HG02852 (cell line): ENCODE results near the gene LRRTM4.

ENCODE experiments used
- ATAC-seq: cut with Tn5 transposase; IDR thresholded peaks from one replicate; pipeline ENCODE4 v1.9.1; 2021; ENCODE audit warnings: mild to moderate bottlenecking, moderate library complexity; ENCODE audit not compliant: unreplicated experiment

LRRTM4 gene

DNA sequence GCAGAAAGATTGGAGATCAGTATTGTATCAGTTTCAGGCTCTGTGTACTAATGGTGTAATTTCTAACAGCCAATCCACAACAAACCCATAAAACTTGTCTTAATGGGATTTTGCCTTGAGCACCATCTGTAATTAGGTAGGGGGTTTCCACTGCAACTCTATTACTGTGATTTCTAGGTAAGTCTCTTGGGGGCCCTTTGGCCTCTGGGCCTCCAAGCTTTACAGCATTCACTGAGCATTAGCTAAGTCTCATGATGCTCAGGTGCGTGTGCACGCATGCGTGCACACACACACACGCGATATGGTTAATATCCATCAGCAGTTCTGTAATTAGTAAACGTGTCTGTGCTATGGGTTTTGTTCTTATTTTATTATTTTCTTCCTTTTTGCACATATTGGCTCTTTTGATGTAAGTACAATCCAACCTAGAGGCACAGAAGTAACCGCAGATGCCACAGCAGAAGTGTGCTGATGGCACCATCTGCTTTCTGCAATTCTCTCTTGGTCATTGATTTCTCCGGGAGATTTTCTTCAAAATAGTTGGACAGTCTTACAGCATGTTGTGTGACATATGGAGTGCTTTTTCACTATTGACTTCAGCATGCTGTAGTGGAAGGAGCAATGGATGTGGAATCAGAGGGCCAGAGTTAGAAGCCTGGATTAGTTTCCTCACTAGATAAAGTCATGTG is 592.0 kb downstream of the LRRTM4 start:
- ATAC-seq: no peak

DNA sequence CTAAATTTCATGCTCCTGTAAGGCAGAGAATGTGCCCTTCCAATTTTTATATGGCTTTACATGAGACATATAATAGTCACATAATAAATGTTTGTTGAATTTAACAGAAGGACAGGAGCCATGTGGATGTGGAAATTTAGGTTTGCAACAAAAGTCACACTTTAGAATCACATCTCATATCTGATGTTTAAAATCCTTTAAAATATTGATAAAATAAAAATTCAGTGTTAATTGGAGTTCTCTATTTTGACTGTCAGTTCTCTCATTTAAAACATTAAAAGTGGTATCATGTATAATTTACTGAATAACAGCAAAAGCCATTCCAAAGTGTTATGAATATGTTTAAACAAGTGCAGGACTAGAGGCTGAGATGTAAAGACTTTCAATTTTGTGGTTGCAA is 594.1 kb downstream of the LRRTM4 start:
- no peak for ATAC-seq

DNA sequence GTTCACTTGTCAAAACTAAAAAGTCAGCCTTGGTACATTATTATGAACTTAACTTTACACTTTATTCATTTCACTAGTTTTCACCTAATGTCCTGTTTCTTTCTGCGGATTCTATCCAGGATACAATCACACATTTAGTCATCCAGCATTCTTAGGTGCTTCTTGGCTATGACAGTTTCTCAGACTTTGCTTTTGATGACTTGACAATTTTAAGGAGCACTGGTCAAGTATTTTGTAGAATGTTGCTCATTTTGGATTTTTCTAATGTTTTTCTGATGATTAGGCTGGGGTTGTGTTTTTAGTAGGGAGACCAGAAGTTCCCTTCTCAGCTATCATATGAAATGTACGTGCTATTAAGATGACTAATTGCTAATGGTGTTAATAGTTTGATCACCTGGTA is 601.2 kb downstream of the LRRTM4 start:
- ATAC-seq: no peak

DNA sequence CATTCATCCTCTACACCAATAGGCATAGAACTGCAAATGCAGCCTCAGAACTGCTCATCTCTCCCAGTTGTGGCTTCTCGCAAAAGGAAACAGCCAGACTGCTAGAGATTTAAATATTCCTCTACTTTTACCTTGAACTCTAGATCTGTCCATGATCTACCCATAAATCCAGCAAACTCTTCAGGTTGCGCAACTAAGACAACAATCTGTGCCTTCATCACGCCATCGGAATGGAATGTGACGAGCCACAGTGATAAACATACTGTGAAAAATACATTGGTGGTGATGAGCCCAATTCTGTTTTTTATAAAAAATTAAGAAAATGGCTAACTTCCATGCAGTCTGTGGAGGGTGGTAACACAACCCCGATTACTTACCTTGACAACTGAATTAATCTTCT is 626.7 kb downstream of the LRRTM4 start:
- no peak for ATAC-seq

DNA sequence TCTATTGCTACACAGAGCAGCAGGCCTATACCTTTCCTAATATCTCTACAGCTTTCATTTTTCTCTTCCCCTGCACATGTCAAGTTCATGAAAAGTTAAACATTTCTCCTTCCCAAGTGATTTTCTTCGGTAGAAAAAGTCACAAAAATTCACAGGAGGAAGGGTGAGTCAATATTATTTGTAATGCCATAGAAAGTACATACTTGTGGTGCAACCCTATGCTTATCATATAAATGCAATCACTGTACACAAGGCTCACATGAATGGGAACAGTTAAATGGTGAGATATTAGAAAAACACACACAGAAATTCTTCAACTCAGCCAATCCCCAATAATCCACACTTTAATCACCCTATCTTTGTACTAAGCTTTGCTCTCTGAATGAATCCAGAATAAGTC is 651.6 kb downstream of the LRRTM4 start:
- ATAC-seq: no peak

- no peak for ATAC-seq
Measured at GRCh38 chr2:76870011-76870410, 652.2 kb downstream of the LRRTM4 start.

GRCh38 chr2:76867854-76868253 is 654.3 kb downstream of the LRRTM4 start:
- ATAC-seq: no peak

DNA sequence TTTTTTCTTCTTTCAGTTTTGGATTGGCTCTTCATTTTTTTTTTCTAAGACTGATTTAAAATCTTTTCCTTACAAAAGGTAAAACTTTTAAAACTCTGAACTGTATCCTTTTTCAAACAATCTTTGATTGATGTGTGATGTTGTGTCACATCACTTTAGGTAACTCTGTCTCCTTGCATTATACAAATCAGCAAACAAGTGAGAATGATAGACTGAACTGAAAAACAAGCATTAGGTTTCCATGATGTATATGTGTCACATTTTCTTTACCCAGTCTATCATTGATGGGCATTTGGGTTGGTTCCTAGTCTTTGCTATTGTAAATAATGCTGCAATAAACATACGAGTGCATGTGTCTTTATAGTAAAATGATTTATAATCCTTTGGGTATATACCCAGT is 655.7 kb downstream of the LRRTM4 start:
- no peak for ATAC-seq

DNA sequence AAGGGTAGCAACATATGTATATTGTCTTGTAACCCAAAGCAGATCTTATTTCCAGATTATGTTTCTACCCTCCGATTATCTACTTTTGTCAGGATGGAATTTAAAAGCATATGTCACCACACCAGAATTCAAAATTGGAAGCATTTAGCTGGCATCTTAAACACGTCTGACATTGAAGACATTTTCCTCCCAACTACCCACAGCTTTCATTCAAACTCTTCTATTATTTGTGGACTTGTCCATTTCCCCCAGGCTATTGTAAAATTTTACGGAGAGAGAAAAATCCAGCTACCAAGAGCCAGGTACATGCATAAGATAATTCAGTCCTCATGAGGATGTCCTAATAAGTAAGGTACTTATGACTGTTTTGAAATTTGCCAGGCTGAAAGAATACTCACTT is 659.3 kb downstream of the LRRTM4 start:
- ATAC-seq: no peak

GRCh38 chr2:76861708-76862107 is 660.5 kb downstream of the LRRTM4 start:
- no peak for ATAC-seq

DNA sequence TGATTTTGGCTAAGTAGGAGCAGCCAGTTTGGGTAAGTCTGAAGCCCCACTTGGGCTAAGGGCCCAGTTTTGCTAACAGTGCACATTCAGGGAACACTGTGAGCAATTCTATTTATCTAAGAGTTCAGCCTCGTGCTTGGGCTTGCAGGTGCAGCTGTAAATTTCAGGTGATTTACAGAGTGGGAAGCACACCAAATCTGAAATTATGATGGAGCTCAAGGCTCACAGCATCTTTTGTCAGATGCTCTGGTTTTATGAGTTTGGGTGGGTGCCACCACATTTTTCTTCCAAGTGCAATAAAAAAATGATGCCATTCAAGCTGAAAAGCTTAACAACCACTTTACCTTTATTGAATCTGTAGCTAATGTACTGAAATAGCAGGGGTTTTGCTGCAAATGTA is 671.2 kb downstream of the LRRTM4 start:
- ATAC-seq: no peak

DNA sequence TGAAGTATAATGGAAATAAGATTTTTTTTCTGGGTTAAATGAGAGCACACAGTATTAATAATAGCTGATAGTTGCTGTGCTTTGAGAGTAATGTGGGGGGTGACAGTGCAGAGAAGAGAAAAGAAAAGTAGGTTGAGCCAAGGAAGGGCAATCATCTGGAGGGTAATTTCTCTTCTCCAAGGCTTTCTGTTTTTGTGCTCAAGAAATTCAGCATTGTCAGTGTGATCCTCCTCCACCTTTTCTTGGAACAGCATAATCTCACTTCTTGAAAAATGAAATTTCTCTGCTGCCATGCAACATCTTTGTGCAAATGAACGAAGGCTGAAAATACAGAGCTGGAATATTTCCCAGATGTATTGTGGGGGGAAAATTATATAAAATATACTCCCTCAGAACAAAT is 673.1 kb downstream of the LRRTM4 start:
- no peak for ATAC-seq

DNA sequence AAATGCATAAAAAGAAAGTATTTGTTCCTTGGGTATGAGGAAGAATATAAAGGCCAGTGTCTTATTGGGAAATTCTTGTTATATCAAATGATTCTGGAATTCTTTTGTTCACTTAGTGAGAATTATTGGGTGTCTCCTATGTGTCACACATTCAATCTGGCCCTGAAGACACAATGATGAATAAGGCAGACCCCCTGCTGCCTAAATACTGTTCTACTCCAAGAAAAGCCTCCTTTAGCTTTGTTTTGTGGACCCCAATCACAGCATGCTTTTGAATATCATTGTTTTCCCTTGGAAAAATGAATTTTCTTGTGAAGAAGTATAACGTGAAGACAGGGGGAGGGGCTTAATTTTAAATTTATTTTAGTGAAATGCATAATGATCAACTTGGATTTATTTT is 682.4 kb downstream of the LRRTM4 start:
- no peak for ATAC-seq

DNA sequence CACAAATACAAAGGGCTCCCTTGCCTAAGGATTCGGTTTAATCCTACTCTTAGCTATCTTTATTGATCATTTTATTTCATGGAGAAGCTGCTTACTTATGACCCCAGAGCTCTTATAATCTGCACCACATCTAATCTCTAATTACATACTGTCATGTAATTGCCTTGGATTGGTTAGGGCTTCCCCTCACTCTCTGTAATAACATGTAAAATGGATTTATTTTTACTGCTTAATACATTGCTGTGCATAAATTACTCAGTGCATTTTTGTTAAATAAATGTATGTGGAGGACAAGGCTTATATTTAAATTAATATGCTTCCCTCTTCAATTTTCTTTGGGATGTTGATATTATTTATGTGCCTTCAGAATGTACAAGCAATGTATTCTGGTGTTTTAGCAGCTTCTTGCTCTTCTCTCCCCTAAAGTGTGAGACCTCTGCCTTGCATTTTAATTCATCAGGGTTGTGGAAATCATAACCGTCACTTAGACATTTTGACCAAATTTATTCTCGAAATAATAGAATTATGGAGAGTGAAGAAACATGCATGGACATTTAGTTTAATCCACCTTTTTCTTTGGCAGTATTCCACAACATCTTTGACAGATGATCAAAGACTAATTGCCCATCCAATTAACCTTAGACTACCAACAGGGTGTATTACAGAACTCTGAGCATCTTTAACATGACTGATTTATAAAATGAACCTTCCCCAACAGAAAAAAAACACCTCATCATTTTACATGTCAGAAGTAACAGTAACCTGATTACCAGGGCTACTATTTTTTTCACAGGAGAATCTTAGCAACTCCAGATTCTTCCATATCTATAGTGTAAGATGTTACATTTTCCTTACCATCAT is 692.6 kb downstream of the LRRTM4 start:
- no peak for ATAC-seq

DNA sequence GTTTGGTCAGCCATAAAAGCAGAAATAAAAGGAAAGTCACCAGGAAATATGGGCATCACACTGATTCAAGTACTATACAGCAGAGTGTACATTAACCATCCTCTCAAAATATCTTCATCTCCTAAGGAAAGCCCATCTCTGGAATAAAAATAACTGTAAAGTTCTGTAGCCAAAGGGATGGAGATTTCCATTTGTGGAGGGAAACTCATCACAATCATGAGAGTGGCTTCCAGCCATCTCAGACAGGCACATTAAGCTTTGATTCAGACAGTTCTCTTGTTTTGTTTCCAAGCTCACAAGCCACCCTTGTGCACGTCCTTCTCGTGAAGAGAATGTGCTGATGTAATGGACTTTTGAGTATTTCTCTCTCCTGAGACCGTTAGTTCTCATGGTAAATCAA is 695.5 kb downstream of the LRRTM4 start:
- ATAC-seq: no peak

DNA sequence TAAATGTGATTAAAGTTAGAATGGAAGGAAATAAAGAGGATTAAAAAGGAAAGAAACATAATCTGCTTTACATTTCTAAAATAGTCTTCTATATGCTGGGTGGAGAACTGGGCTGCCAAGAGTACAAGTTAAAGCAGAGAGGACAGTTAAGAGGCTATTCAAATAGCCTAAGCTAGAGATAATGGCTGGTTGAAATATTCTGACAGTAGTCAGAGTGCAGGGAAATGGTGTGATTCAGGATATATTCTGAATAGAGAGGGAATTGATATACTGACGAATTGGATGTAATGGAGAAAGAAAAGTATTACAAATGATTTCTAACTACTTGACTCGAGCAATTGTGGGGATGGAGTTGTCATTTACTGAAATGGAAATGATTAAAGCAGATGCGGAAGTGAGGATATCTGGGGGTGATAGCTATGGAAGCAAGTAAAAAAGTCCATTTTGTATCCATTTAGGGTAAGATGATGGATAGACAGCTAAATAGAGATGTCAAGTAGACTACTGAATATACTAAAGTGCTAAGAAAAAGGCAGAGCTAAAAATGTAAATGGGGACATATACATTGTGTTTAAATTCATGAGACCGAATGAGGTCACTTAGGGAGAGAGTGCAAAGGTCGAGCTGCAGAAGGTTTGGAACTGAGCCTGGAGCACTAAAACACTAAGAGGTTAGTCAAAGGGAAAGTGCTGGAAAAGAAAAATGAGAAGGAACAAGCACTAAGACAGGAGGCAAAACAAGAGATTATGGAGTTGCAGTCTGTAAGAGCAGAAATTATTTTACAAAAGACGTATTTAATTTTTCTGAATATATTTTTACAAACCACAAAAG is 696.8 kb downstream of the LRRTM4 start:
- ATAC-seq: no peak

DNA sequence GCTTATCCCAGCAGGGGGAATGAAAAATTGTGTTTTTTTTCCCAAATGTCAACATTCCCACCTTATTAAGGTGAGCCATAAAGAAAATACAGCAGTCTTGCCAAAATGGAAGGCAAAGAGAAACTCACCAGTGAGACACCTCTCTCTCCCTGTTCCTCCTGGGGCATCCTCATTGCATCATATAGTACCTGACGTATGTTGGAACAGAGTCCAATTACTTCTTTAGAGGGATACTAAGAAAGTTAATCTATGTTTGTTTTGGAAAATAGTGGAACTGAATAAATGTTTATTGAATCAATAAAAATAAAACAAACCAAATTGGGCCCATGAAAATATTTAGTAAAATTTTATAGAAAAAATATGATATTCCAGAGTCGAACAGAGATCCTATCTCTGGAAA is 700.4 kb downstream of the LRRTM4 start:
- no peak for ATAC-seq

- no peak for ATAC-seq
Measured at GRCh38 chr2:76813084-76813483, 709.1 kb downstream of the LRRTM4 start.

- ATAC-seq: no peak
Measured at GRCh38 chr2:76812156-76812555, 710.0 kb downstream of the LRRTM4 start.

- ATAC-seq: no peak
Measured at GRCh38 chr2:76809136-76809535, 713.0 kb downstream of the LRRTM4 start.

GRCh38 chr2:76808732-76809131 is 713.4 kb downstream of the LRRTM4 start:
- no peak for ATAC-seq
